H9 (cell line): ENCODE measurements around the gene ARAP2. TPM values are rescaled to one million over a fixed set of nuclear protein-coding genes. Genes with fewer than 3 reads are reported as not detected.

Experiments used
- DNase-seq: peaks from one replicate; pipeline ENCODE4 v3.0.0-alpha.2; 2017
- H2AFZ ChIP-seq: one replicate; pipeline ENCODE4 v1.6.1; 2013; ENCODE audit warnings: mild to moderate bottlenecking, low read length, control low read depth, moderate library complexity
- H2AK5ac ChIP-seq: 2 replicates; pipeline ENCODE4 v1.6.1; 2013; ENCODE audit warnings: low read length, control low read depth, mixed read lengths; ENCODE audit not compliant: insufficient read length
- H2BK120ac ChIP-seq: one replicate; pipeline ENCODE4 v1.6.1; 2013; ENCODE audit warnings: low read depth, mild to moderate bottlenecking, low read length, control low read depth, inconsistent platforms; ENCODE audit not compliant: poor library complexity, severe bottlenecking
- H2BK12ac ChIP-seq: 2 replicates; pipeline ENCODE4 v1.6.1; 2013; ENCODE audit warnings: low read length, control low read depth, mixed read lengths, low read depth; ENCODE audit not compliant: insufficient read length
- H2BK15ac ChIP-seq: 2 replicates; pipeline ENCODE4 v1.6.1; 2013; ENCODE audit warnings: low read depth, low read length, control low read depth
- H2BK20ac ChIP-seq: one replicate; pipeline ENCODE4 v1.6.1; 2013; ENCODE audit warnings: low read depth, mild to moderate bottlenecking, low read length, control low read depth, inconsistent platforms; ENCODE audit not compliant: poor library complexity, severe bottlenecking
- H2BK5ac ChIP-seq: 2 replicates; pipeline ENCODE4 v1.6.1; 2013; ENCODE audit warnings: low read length, control low read depth, mixed read lengths; ENCODE audit not compliant: insufficient read length
- H3K14ac ChIP-seq: 2 replicates; pipeline ENCODE4 v1.6.1; 2013; ENCODE audit warnings: low read length, control low read depth; ENCODE audit not compliant: insufficient read depth
- H3K18ac ChIP-seq: 2 replicates; pipeline ENCODE4 v1.6.1; 2013; ENCODE audit warnings: low read depth, mild to moderate bottlenecking, mixed read lengths, low read length, control low read depth; ENCODE audit not compliant: insufficient read length
- H3K23ac ChIP-seq: 2 replicates; pipeline ENCODE4 v1.6.1; 2013; ENCODE audit warnings: low read length, control low read depth, mixed read lengths, low read depth; ENCODE audit not compliant: insufficient read length
- H3K23me2 ChIP-seq: 2 replicates; pipeline ENCODE4 v1.6.1; 2013; ENCODE audit warnings: low read depth, mild to moderate bottlenecking, mixed read lengths, low read length, control low read depth; ENCODE audit not compliant: insufficient read length, poor library complexity, severe bottlenecking
- H3K27ac ChIP-seq: 2 replicates; pipeline ENCODE4 v1.5.1; 2013; ENCODE audit warnings: low read length, control low read depth, mixed read lengths, low read depth; ENCODE audit not compliant: insufficient read length
- H3K27me3 ChIP-seq: 2 replicates; pipeline ENCODE4 v1.6.1; 2013; ENCODE audit warnings: low read length, control low read depth, inconsistent platforms; ENCODE audit not compliant: insufficient read depth
- H3K4ac ChIP-seq: 2 replicates; pipeline ENCODE4 v1.6.1; 2013; ENCODE audit warnings: low read depth, mild to moderate bottlenecking, control low read depth, inconsistent platforms, low read length, moderate library complexity
- H3K4me1 ChIP-seq: 2 replicates; pipeline ENCODE4 v1.6.1; 2013; ENCODE audit warnings: low read length, control low read depth, inconsistent platforms; ENCODE audit not compliant: insufficient read depth
- H3K4me2 ChIP-seq: 2 replicates; pipeline ENCODE4 v1.6.1; 2013; ENCODE audit warnings: low read length, control low read depth, mixed read lengths; ENCODE audit not compliant: insufficient read length, insufficient read depth
- H3K56ac ChIP-seq: 2 replicates; pipeline ENCODE4 v1.6.1; 2013; ENCODE audit warnings: low read depth, mild to moderate bottlenecking, mixed read lengths, low read length, control low read depth; ENCODE audit not compliant: insufficient read length
- H3K79me1 ChIP-seq: 2 replicates; pipeline ENCODE4 v1.6.1; 2013; ENCODE audit warnings: low read depth, mild to moderate bottlenecking, moderate library complexity, low read length, control low read depth, inconsistent platforms; ENCODE audit not compliant: insufficient read depth, poor library complexity, severe bottlenecking
- H3K79me2 ChIP-seq: 2 replicates; pipeline ENCODE4 v1.6.1; 2013; ENCODE audit warnings: low read length, control low read depth, inconsistent platforms; ENCODE audit not compliant: insufficient read depth
- H3K9ac ChIP-seq: 2 replicates; pipeline ENCODE4 v1.6.1; 2013; ENCODE audit warnings: low read length, control low read depth, mixed read lengths; ENCODE audit not compliant: insufficient read length; ENCODE audit errors: extremely low read depth
- H3K9me3 ChIP-seq: one replicate; pipeline ENCODE4 v1.6.1; 2013; ENCODE audit warnings: low read depth, low read length, inconsistent platforms; ENCODE audit not compliant: control insufficient read depth
- H3T11ph ChIP-seq: one replicate; pipeline ENCODE4 v1.6.1; 2013; ENCODE audit warnings: mild to moderate bottlenecking, low read length, control low read depth, inconsistent platforms
- H4K20me1 ChIP-seq: one replicate; pipeline ENCODE4 v1.6.1; 2013; ENCODE audit not compliant: control insufficient read depth, insufficient read length, insufficient read depth
- H4K5ac ChIP-seq: 2 replicates; pipeline ENCODE4 v1.6.1; 2013; ENCODE audit warnings: low read depth, mild to moderate bottlenecking, mixed read lengths, low read length, control low read depth; ENCODE audit not compliant: insufficient read length
- H4K8ac ChIP-seq: replicated peaks from 2 replicates; pipeline ENCODE4 v1.6.1; 2013; ENCODE audit warnings: low read length, control low read depth, mixed read lengths, low read depth; ENCODE audit not compliant: insufficient read length
- H4K91ac ChIP-seq: 2 replicates; pipeline ENCODE4 v1.6.1; 2013; ENCODE audit warnings: low read depth, mild to moderate bottlenecking, moderate library complexity, mixed read lengths, low read length, control low read depth; ENCODE audit not compliant: insufficient read length
- H3K27ac Mint-ChIP-seq, 3 experiments: 2 replicates in 2 of 3; 3 replicates in 1 of 3; pipeline ENCODE4 v1.8.0; 2020 to 2021; ENCODE audit warnings: mixed read lengths in 3 of 3, mild to moderate bottlenecking in 1 of 3, moderate library complexity in 1 of 3
- H3K27me3 Mint-ChIP-seq: 2 replicates; pipeline ENCODE4 v1.8.0; 2021; ENCODE audit warnings: low read depth, mild to moderate bottlenecking, moderate library complexity, mixed read lengths
- H3K36me3 Mint-ChIP-seq, 3 experiments: 2 replicates in 2 of 3; 3 replicates in 1 of 3; pipeline ENCODE4 v1.8.0; 2020 to 2021; ENCODE audit warnings: low read depth in 3 of 3, mixed read lengths in 3 of 3; ENCODE audit not compliant: insufficient read depth in 1 of 3
- H3K4me1 Mint-ChIP-seq, 2 experiments: 2 replicates each; pipeline ENCODE4 v1.8.0; 2020; ENCODE audit warnings: mixed read lengths in 2 of 2
- H3K4me3 Mint-ChIP-seq, 2 experiments: 2 replicates in 1 of 2; 3 replicates in 1 of 2; pipeline ENCODE4 v1.8.0; 2020 to 2021; ENCODE audit warnings: mild to moderate bottlenecking in 2 of 2, mixed read lengths in 2 of 2, moderate library complexity in 1 of 2
- H3K9me3 Mint-ChIP-seq, 2 experiments: 2 replicates in 1 of 2; 3 replicates in 1 of 2; pipeline ENCODE4 v1.8.0; 2020; ENCODE audit warnings: mild to moderate bottlenecking in 2 of 2, mixed read lengths in 2 of 2, moderate library complexity in 1 of 2
- CTCF ChIP-seq: fragments of 200-600 bp; sonication (generic); conservative IDR thresholded peaks from 3 replicates; pipeline ENCODE4 v1.8.0; 2021; ENCODE audit warnings: antibody characterized with exemption, mild to moderate bottlenecking
- WGBS: extraction: QIAGEN DNeasy Blood & Tissue Kit; methylation state at CpG from one replicate; pipeline ENCODE4 v1.1.7; 2013; ENCODE audit warnings: missing lambda C conversion rate, low lambda C conversion rate, mixed read lengths; ENCODE audit not compliant: insufficient read length; ENCODE audit errors: extremely low coverage; 5-methylcytosine and 5-hydroxymethylcytosine counted together
- total RNA-seq: library from RNA; stranded (reverse); gene quantifications from 2 replicates; pipeline ENCODE4 v1.2.1, GENCODE V29; 2021

Gene ARAP2
- total RNA-seq, 1 experiment from 2014 or later = 6.3 TPM

- no peaks in the 10 kb centered on the region for H3K79me1 ChIP-seq
- H3K27ac Mint-ChIP-seq = no peak overlapping the region
- peaks cover 0 to 7% of the 10 kb centered on the region in 2 experiments; a peak in 3 of 4 replicates for H3K4me1 Mint-ChIP-seq
Measured at GRCh38 chr4:36065274-36065871, 178.9 kb downstream of the ARAP2 start.

More at GRCh38 chr4:36065274-36065871, 178.9 kb downstream of the ARAP2 start:
- Histone ChIP-seq H3K9me3 (no peaks in the 10 kb centered on the region), H3K4me1 (no peaks in the 10 kb centered on the region; the same call in 1 of the 2 replicates), H2BK20ac (no peak overlapping the region), H3K27ac (no peak overlapping the region), H2BK120ac (no peak overlapping the region), H3K9ac (no peak overlapping the region), H3K79me2 (no peaks in the 10 kb centered on the region; the same call in 1 of the 2 replicates), H3K4me2 (no peak overlapping the region), H3K4ac (no peak overlapping the region), H3K23me2 (no peaks in the 10 kb centered on the region), H4K91ac (no peak overlapping the region), H2AFZ (no peak overlapping the region), H2BK5ac (no peak overlapping the region), H3K23ac (no peak overlapping the region), H2BK15ac (no peak overlapping the region), H2AK5ac (no peak overlapping the region), H4K5ac (no peak overlapping the region), H3T11ph (no peak overlapping the region), H3K27me3 (no peaks in the 10 kb centered on the region), H4K20me1 (no peaks in the 10 kb centered on the region), H3K18ac (no peak overlapping the region), H2BK12ac (no peak overlapping the region), H3K14ac (no peak overlapping the region), H3K56ac (no peak overlapping the region), H4K8ac (no peak overlapping the region)
- no peak for TF ChIP-seq CTCF
- no CpG with 5 or more reads among the region's 1 CpG for WGBS
- DNase-seq = no peak
- H3K27me3 Mint-ChIP-seq = no peaks in the 10 kb centered on the region; the same call in 1 of the 2 replicates
- no peaks in the 10 kb centered on the region for H3K9me3 Mint-ChIP-seq
- no peaks in the 10 kb centered on the region; a peak in 1 of 7 replicates for H3K36me3 Mint-ChIP-seq
- no peak overlapping the region for H3K4me3 Mint-ChIP-seq
